Neural cell (in vitro differentiated cells): Measurements from ENCODE around the gene COMMD8. TPM values are rescaled to one million over a fixed set of nuclear protein-coding genes. Genes with fewer than 3 reads are reported as not detected.
A peak's percentile ranks its signal among the peaks of the same experiment; 100 is the strongest.

Source experiments
- H2AFZ ChIP-seq: fragments of 200-600, 300-800 bp; sonication (generic), shearing (Covaris generic); 2 replicates; pipeline ENCODE4 v1.6.0; 2014; ENCODE audit warnings: low read depth, mild to moderate bottlenecking, antibody characterized with exemption, low read length, moderate library complexity
- H3F3A ChIP-seq: fragments of 200-600 bp; shearing (Covaris generic); 2 replicates; pipeline ENCODE4 v1.6.1; 2016; ENCODE audit warnings: mild to moderate bottlenecking, moderate library complexity, mixed read lengths, antibody characterized with exemption, low read length; ENCODE audit not compliant: insufficient read depth, poor library complexity, severe bottlenecking
- H3K27ac ChIP-seq: fragments of 200-600, 300-800 bp; sonication (generic), shearing (Covaris generic); 2 replicates; pipeline ENCODE4 v1.5.1; 2014; ENCODE audit warnings: mild to moderate bottlenecking, low read length, moderate library complexity
- H3K27me3 ChIP-seq: fragments of 300-800, 200-600 bp; sonication (generic), shearing (Covaris generic); 2 replicates; pipeline ENCODE4 v1.6.0; 2014; ENCODE audit warnings: mild to moderate bottlenecking, low read depth, low read length, moderate library complexity; ENCODE audit not compliant: insufficient read depth
- H3K36me3 ChIP-seq: fragments of 300-800, 200-600 bp; sonication (generic), shearing (Covaris generic); 2 replicates; pipeline ENCODE4 v1.5.1; 2014; ENCODE audit warnings: mild to moderate bottlenecking, antibody characterized with exemption, low read length, moderate library complexity; ENCODE audit not compliant: insufficient read depth
- H3K4me2 ChIP-seq: fragments of 300-800, 200-600 bp; sonication (generic), shearing (Covaris generic); 2 replicates; pipeline ENCODE4 v1.6.0; 2014; ENCODE audit warnings: mild to moderate bottlenecking, low read length
- H3K4me3 ChIP-seq: fragments of 300-800, 200-600 bp; sonication (generic), shearing (Covaris generic); 2 replicates; pipeline ENCODE4 v1.5.1; 2014; ENCODE audit warnings: mild to moderate bottlenecking, low read length, moderate library complexity
- H3K79me2 ChIP-seq: fragments of 200-600 bp; shearing (Covaris generic); replicated peaks from 2 replicates; pipeline ENCODE4 v1.6.0; 2014; ENCODE audit warnings: mild to moderate bottlenecking, low read length, moderate library complexity; ENCODE audit not compliant: insufficient read depth
- H3K9ac ChIP-seq: fragments of 300-800, 200-600 bp; sonication (generic), shearing (Covaris generic); 2 replicates; pipeline ENCODE4 v1.6.1; 2016; ENCODE audit warnings: mild to moderate bottlenecking, low read length, mixed read lengths
- H3K9me2 ChIP-seq: fragments of 200-600 bp; shearing (Covaris generic); 2 replicates; pipeline ENCODE4 v1.6.1; 2016; ENCODE audit warnings: mild to moderate bottlenecking, low read length, mixed read lengths; ENCODE audit not compliant: insufficient read depth
- H3K9me3 ChIP-seq: fragments of 200-600, 300-800 bp; sonication (generic), shearing (Covaris generic); 2 replicates; pipeline ENCODE4 v1.6.1; 2016; ENCODE audit warnings: mild to moderate bottlenecking, mixed run types, low read length, moderate library complexity, mixed read lengths
- H4K20me1 ChIP-seq: fragments of 200-600 bp; shearing (Covaris generic); 2 replicates; pipeline ENCODE4 v1.6.1; 2016; ENCODE audit warnings: mild to moderate bottlenecking, mixed run types; ENCODE audit not compliant: insufficient read depth
- EP300 ChIP-seq: fragments of 450-650 bp; conservative IDR thresholded peaks from 2 replicates; pipeline ENCODE4 v1.6.1; 2014; ENCODE audit warnings: antibody characterized with exemption, mild to moderate bottlenecking, moderate library complexity; ENCODE audit not compliant: poor library complexity, severe bottlenecking
- EZH2 ChIP-seq: fragments of 200-600, 300-800 bp; shearing (Covaris generic), sonication (generic); IDR thresholded peaks from 2 replicates; pipeline ENCODE4 v1.6.1; 2014; ENCODE audit warnings: antibody characterized with exemption, low read length, borderline replicate concordance, mild to moderate bottlenecking; ENCODE audit not compliant: insufficient read depth, poor library complexity, severe bottlenecking
- MXI1 ChIP-seq: fragments of 450-650 bp; conservative IDR thresholded peaks from 2 replicates; pipeline ENCODE4 v1.6.1; 2014; ENCODE audit warnings: antibody characterized with exemption, mild to moderate bottlenecking; ENCODE audit not compliant: poor library complexity, severe bottlenecking
- POLR2AphosphoS5 ChIP-seq: IDR thresholded peaks from 2 replicates; pipeline ENCODE4 v1.6.1; 2012
- RAD21 ChIP-seq: fragments of 450-650 bp; conservative IDR thresholded peaks from 2 replicates; pipeline ENCODE4 v1.6.1; 2014; ENCODE audit warnings: antibody characterized with exemption, mild to moderate bottlenecking, moderate library complexity
- REST ChIP-seq: IDR thresholded peaks from 2 replicates; pipeline ENCODE4 v1.6.1; 2012; ENCODE audit warnings: borderline replicate concordance
- SMC3 ChIP-seq: fragments of 450-650 bp; conservative IDR thresholded peaks from 2 replicates; pipeline ENCODE4 v1.6.1; 2014; ENCODE audit warnings: antibody characterized with exemption, mild to moderate bottlenecking, moderate library complexity; ENCODE audit not compliant: poor library complexity
- TAF1 ChIP-seq: IDR thresholded peaks from 2 replicates; pipeline ENCODE4 v1.6.1; 2012; ENCODE audit warnings: low read depth
- polyA minus RNA-seq: library from RNA; depleted of rRNA, polyadenylated mRNA; stranded (reverse); fragments of >200 nt; gene quantifications from 2 replicates; pipeline ENCODE4 v1.2.3, GENCODE V29; 2014
- polyA plus RNA-seq: library from polyadenylated mRNA; depleted of rRNA; stranded (reverse); fragments of >200 nt; gene quantifications from 2 replicates; pipeline ENCODE4 v1.2.3, GENCODE V29; 2014
- TF ChIP-seq, protein P1 (sequence below): fragments of 450-650 bp; IDR thresholded peaks from 2 replicates; pipeline ENCODE4 v1.5.1; 2014; ENCODE audit warnings: antibody characterized with exemption, mild to moderate bottlenecking, moderate library complexity; ENCODE audit not compliant: poor library complexity, severe bottlenecking

The COMMD8 gene
- 22.7 and 29.6 TPM in 2 replicates for polyA plus RNA-seq
- 27.6 and 29.7 TPM in 2 replicates for polyA minus RNA-seq

- peak within 1 kb of the TSS; percentile 92 for H2AFZ ChIP-seq
- peak within 1 kb of the TSS; percentile 89 for H3K9ac ChIP-seq
- no peaks in the 10 kb centered on the region for H4K20me1 ChIP-seq
Observed at GRCh38 chr4:47463235-47463956, at the start of gene COMMD8. TSS of gene COMMD8 (minus strand) at chr4:47463702. CDS start at chr4:47463651, 51 bp downstream.

GRCh38 chr4:47510506-47511143 is 47.1 kb upstream of the COMMD8 start:
- Histone ChIP-seq H3K9me3 (no peaks in the 10 kb centered on the region), H2AFZ (no peak overlapping the region), H3K27ac (no peak overlapping the region), H3K36me3 (no peaks in the 10 kb centered on the region), H4K20me1 (no peaks in the 10 kb centered on the region), H3K27me3 (no peaks in the 10 kb centered on the region), H3K9me2 (no peaks in the 10 kb centered on the region), H3K79me2 (no peaks in the 10 kb centered on the region), H3K9ac (no peak overlapping the region), H3K4me3 (no peak overlapping the region), H3F3A (no peaks in the 10 kb centered on the region), H3K4me2 (no peak overlapping the region)
- TF ChIP-seq REST, result no peak
- no peak for TF ChIP-seq EP300
- TF ChIP-seq, protein P1, sequence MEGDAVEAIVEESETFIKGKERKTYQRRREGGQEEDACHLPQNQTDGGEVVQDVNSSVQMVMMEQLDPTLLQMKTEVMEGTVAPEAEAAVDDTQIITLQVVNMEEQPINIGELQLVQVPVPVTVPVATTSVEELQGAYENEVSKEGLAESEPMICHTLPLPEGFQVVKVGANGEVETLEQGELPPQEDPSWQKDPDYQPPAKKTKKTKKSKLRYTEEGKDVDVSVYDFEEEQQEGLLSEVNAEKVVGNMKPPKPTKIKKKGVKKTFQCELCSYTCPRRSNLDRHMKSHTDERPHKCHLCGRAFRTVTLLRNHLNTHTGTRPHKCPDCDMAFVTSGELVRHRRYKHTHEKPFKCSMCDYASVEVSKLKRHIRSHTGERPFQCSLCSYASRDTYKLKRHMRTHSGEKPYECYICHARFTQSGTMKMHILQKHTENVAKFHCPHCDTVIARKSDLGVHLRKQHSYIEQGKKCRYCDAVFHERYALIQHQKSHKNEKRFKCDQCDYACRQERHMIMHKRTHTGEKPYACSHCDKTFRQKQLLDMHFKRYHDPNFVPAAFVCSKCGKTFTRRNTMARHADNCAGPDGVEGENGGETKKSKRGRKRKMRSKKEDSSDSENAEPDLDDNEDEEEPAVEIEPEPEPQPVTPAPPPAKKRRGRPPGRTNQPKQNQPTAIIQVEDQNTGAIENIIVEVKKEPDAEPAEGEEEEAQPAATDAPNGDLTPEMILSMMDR, result no peak
- no peak for TF ChIP-seq TAF1
- no peak for TF ChIP-seq EZH2

More at GRCh38 chr4:47463235-47463956, at the start of gene COMMD8:
- Histone ChIP-seq H3K27me3 (no peaks in the 10 kb centered on the region), H3F3A (no peaks in the 10 kb centered on the region), H3K9me2 (no peaks in the 10 kb centered on the region), H3K79me2 (peaks cover 26% of the 10 kb centered on the region), H3K4me2 (peak within 1 kb of the TSS; percentile 74), H3K9me3 (no peaks in the 10 kb centered on the region), H3K27ac (peak within 1 kb of the TSS; percentile 84), H3K4me3 (peak within 1 kb of the TSS; percentile 85), H3K36me3 (no peaks in the 10 kb centered on the region)
- peak; percentile 77 for TF ChIP-seq REST
- peak; percentile 64 for TF ChIP-seq RAD21
- TF ChIP-seq POLR2AphosphoS5, result peak; percentile 91
- peak; percentile 89 for TF ChIP-seq MXI1
- peak; percentile 63 for TF ChIP-seq SMC3
- TF ChIP-seq EP300, result peak; percentile 58
- TF ChIP-seq TAF1, result peak; percentile 49
- TF ChIP-seq EZH2, result no peak
- TF ChIP-seq, protein P1, result peak; percentile 72
